CD4-positive, alpha-beta T cell treated with Interleukin-15 for 1 hour (primary cell): Measurements from ENCODE around the gene SLC22A12.

Experiments used
- DNase-seq: peaks from one replicate; pipeline ENCODE4 v3.0.0-alpha.2; 2020

The SLC22A12 gene

GRCh38 chr11:64629103-64629502 lies 38.1 kb downstream of the SLC22A12 start:
- no peak for DNase-seq

DNA sequence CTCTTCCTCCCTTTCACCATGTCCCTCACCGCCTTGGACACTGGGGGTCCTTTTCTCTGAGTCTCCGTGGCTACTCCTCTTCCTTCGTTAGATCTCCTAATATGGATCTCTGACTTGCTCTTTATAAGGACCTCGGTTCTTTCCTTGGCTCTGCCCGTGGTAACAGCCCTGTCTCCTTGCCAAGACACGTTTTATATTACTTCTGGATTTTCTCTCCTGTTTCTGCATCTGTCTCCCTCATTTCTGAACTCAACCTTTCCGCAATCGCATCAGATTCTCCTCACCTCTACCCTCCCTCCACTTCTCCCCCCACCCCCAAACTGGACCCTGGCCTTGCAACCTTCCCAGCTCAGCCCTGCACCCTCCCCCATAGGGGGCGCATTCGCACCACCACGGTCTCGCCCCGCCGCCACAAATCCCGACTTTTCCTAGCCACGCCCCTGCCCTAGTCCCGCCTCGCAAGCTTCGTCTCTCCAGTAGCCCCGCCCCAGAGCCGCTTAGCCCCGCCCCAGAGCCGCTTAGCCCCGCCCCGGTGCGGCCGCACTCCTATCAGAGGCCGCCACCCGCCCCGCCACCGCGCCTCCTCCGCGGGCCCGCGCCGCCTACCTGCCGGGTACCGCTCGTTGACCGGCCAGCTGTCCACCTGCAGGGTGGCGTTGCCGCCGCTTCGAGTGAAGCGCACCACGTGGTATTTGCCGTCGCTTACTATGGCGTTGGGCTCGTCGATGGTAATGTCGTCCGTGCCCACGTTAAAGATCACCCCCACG lies 39.0 kb downstream of the SLC22A12 start:
- no peak for DNase-seq

DNA sequence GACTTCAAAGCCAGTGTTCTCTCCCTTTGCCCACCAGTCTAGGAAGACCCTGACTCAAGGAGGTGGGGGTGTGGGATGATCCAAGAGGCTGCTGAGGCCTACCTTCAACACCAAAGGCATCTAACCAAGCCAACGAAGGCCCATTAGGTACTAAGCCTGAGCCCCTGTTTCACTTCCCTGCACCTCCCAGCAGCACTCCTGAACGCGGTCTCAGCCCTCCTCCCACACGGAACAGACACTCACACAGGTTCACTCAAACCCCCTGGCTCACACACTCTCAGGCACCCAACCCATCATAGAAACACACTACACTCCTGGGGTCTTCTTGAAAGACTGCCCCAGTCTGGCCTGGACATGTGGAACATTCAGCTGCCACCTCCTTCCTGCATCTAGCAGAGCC lies 40.7 kb downstream of the SLC22A12 start:
- DNase-seq, result no peak

GRCh38 chr11:64632237-64632636 lies 41.2 kb downstream of the SLC22A12 start:
- no peak for DNase-seq

DNA sequence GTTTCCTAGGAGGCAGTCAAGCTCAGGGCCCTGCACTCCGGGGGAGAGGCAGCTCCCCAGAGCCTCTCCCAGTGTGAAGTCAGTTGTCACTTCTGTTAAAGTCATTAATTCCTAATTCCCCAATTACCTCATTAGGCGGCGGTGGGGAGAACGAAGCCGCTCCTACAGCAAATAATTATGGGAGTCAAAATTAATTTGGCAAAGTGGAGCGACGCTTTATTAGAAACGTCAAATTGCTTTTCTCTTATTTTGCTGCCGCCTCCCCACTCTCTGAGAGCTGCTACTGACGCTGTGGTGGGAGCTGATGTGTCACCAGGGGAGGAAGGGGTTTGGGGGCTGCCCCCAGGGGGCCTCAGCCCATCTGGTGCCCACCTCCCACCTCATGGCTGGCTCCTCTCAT lies 41.6 kb downstream of the SLC22A12 start:
- no peak for DNase-seq

DNA sequence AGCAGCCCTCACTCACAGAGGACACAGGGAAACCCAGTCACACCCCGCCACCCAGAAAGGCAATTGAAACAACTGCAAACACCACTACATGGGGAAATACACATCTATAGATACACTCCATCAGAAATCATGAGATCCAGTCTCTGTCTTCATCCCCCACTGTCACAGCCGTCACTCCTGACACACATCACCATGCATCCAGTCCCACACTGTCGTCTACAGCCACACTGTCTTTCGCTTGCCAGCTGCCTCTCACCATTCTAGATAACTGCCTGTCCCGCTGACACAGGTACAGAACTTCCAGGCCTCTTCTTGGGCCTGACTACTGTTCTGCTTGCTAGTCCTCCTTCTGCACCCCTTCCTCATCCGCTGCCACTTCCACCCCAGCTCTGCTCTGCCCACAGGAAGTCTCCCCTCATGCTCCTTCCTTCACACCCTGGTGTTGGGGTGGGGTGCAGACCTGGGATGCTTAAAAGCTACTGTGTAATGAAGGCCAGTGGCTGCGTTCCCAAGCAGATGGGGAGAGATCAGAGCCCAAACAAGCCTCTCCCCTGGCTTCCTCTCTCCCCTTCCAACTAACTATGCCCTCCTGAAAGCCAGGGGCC lies 42.6 kb downstream of the SLC22A12 start:
- DNase-seq, result no peak

- DNase-seq, result no peak
Measured at GRCh38 chr11:64637334-64638017, 46.5 kb downstream of the SLC22A12 start.

DNA sequence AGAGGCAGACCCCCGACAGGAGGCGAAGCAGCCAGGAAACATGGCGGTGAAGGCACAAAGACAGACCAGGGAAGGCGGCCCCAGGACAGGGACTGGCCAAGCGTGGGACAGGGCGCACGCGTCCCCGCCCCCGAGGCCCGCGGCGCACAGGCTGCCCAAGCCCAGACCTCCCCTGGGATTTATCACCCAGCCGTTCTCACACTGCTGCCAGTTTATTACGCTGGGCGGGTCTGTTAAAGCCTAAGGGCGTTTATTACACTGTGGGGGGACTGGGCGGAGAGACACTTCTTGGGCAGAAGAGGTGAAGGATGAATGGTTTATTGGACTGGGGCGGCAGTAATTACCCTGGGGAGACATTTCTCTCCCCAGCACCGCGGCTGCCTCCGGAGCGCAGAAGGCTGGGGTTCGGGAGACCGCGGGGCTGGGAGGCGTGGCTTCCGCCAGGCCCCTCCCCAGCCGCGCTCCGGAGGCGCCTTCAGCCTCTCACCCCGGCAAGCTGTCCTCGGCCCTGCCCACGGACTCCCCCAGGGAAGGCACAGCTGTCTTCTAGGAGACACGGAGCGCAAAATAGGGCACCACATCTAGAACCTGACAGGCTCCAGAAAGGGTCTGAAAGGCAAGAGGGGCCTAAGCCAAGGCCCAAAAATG lies 47.1 kb downstream of the SLC22A12 start:
- DNase-seq, result no peak

- DNase-seq, result no peak
Measured at GRCh38 chr11:64638829-64639228, 47.8 kb downstream of the SLC22A12 start.

GRCh38 chr11:64639885-64640284 lies 48.9 kb downstream of the SLC22A12 start:
- no peak for DNase-seq

DNA sequence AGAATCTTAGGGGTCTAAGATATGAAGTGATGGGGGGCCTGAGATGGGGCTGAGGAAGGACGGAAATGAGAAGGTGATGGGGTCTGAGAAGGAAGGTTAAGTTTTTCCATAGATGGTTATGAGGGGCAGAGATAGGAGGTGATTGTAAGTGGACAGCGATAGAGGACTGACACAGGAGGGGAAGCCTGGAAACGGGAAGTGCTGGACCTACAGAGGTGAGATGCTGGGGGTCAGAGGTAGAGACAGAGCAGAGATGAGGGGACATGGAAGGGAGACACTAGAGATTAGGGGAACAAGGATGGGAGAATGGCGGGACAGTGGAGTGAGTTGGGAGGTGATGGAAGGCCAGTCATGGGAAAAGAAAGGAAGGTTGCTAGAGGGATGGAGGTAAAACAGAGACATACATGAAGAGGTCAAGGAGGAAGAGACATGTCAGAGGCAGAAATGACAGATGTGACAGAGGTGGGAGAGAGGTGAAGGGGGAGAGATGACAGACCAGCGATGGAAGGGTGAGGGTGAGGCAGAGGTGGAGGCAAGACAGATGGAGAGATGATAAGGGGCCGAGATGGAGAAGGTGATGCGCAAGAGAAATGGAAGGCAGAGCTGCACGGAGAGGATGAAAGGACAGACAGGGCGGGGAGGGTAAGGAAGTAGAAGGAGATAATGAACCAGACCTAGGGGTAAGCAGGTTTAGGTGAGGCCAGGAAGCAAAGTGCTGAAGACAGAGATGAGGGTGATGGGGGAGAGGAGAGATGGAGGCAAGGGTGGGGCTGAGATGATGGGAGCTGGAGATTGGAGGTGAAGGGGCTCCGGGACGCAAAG lies 50.8 kb downstream of the SLC22A12 start:
- DNase-seq, result no peak

DNA sequence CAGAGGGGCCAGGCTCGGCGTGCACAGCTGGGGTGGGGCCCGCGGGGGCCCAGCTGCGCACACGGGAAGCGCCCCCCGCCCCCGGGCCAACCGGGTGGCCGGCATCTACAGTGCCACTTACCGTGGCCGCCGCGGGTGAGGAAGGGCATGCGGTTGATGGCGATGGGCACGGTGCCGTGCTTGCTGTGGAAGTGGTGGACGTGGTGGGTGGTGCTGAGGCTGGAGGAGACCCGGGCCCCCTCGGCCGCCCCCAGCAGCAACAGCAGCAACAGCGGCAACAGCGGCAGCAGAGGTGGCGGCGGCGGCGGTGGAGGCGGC lies 51.4 kb downstream of the SLC22A12 start:
- DNase-seq, result no peak

GRCh38 chr11:64642871-64643255 lies 51.8 kb downstream of the SLC22A12 start:
- DNase-seq, result no peak

DNA sequence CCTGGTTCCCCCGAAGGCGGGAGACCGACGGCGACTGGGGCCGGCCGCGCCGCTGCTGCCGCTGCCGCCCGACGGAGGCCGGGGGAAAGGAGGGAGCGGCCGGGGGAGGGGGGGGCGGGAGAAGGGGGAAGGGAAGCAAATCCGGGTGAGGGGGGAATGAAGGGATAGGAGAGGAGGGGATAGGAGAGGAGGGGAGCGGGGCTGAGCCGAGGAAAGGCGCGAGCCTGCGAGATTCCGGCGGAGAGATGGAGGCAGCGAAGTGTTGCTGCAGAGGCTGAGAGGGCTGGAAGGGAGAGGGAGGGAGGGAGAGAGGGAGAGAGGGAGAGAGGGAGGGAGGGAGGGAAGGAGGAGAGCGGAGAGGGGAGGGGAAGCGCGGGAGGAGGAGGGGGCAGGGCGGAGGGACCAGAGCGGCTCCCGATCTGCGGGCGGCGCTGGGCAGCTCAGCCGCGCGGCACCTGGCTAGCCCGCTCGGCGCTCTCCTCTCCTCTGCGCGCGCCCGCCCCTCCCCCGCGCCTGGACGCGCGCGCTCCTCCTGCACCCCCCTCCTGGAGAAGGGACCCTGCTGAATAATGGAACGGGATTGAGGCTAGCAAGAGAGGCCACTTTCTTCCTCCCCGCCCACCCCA lies 52.3 kb downstream of the SLC22A12 start:
- no peak for DNase-seq

DNA sequence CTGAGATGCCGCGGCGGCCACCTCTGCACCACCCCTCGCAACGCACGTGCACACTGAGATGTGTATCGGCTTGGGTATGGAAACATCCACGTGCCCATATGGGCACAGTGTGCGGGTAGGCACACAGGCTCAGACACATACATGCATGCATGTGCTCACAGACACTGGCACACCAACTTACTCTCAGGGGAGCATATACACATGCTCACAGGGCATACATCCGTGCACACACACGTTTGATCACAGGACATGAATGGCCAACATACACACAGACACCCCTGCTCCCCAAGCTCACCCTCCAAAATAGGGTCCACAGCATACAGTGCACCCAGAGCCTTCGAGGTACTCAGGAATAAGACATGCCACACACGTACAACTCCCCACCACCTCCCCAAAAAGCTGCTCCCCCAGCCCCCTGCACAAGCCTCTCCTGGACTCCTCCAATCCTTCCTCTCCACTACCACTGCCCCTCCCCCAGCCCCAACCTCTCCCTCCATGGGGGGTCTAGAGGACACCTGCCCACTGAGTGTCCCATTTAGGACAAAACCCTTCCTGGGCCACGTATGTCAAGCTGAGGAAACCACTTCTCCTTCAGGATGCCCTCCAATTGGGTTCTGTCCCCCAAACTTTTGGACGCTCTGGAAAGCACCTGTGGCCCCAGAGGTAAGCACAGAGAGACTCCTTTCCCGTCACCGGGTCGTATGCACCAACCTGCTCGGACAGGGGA lies 53.1 kb downstream of the SLC22A12 start:
- no peak for DNase-seq

GRCh38 chr11:64644647-64645275 lies 53.7 kb downstream of the SLC22A12 start:
- DNase-seq, result no peak

GRCh38 chr11:64647019-64647779 lies 56.2 kb downstream of the SLC22A12 start:
- no peak for DNase-seq

DNA sequence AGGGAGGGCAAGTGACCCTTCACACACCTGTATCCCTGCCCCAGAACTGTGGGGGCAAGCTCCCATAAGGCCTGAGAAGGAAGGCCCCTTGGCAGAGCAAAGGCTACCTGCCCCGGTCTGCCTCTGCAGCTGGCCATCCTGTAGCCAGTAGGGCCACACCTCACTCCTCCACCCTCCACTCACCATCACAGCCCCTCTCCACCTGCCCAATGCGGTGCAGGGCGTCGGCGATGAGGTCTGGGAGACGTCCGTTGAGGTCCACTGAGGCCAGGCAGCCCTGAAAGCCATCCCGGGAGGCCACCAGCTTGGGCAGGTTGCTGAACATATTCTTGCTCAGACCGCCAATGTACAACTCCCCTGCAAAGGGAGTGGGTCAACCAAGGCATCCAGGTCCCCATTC lies 57.5 kb downstream of the SLC22A12 start:
- no peak for DNase-seq

- no peak for DNase-seq
Measured at GRCh38 chr11:64649291-64649697, 58.3 kb downstream of the SLC22A12 start.

- no peak for DNase-seq
Measured at GRCh38 chr11:64650923-64651523, 60.0 kb downstream of the SLC22A12 start.
